ACHN (cell line): ENCODE measurements around the gene PDZD4.

ENCODE experiments used
- DNase-seq: peaks from one replicate; pipeline ENCODE4 v3.0.0-alpha.2; 2015
- in situ Hi-C: cut with HindIII; loops from 2 replicates; pipeline ENCODE4 v1.10.0; 2017; ENCODE audit warnings: low sequenced_read_pairs, low pct_ligation_motif_present, low pct_unique_long_range_greater_than_20kb

PDZD4 gene

DNA sequence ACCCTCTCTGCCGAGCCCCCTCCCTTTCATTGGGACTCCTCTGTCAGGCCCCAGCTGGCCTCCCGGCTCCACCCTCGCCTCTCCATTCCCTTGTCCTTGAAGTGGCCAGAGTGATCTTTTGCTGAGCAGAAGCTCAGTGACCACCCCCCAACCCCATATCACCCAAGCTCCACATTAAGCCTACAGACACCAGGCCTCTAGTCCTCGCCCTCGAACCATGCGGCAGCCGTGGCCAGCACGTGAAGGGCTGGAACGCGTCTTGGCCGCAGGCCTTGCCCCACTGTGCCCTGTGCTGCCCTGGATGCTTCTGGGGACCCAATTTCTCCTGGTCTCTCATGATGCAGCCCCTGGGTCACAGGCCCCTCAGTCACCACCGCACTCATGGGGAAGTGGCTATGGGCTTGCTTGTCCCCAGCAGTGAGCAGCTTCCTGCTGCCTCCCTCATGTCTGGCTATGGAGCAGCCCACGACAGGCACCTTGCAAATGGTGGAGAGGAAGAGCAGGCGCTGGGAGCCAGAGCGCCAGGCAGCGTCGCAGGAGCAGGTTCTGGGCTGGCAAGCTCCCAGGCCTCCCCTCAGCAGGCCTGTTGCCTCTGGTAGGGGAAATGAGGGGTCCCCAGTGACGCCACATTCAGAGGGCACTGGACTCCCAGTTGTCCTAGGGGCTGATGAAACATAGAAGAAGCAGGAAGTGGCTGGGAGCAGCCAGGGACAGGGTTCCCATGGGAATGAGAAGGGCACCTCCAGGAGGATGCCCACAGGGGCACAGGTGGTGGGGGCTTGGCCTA lies 50.3 kb downstream of the PDZD4 start:
- DNase-seq = no peak
- in situ Hi-C loops = no loop called here

DNA sequence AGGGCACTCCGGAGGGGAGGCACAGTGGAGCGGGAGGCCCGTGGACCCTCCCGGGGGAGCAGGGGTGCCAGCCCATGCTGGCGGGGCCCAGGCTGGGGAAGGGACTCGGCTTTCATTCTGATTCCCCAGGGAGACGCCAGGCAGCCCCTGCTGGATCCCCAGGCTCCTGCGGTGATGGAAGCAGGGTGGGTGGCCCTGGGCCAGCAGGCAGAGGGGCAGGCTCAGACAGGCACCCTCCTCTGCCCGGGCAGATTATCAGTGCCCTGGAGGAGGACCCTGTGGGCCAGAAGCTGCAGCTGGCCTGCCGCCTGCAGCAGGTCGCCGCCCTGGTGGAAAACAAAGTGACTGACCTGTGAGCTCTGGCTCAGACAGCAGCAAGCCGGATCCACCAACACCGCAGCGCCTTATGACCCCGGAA lies 51.7 kb downstream of the PDZD4 start:
- in situ Hi-C loops = no loop called here
- no peak for DNase-seq

DNA sequence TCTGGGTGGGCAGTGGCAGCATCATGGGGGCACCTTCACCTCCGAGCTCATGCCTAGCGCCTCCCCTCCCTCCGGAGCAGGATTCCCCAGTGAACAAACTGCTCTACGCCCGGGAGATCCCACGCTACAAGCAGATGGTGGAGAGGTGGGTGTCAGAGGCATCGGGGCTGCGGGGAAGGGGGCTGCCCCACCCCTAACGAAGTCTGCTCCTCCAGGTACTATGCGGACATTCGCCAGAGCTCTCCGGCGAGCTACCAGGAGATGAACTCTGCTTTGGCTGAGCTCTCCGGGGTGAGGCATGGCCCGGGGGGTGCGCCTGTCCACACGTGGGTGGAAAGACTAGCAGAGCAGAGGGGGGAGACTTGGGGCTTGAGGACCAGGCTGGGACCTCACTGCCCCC lies 52.2 kb downstream of the PDZD4 start:
- in situ Hi-C loops = no loop called here
- no peak for DNase-seq

DNA sequence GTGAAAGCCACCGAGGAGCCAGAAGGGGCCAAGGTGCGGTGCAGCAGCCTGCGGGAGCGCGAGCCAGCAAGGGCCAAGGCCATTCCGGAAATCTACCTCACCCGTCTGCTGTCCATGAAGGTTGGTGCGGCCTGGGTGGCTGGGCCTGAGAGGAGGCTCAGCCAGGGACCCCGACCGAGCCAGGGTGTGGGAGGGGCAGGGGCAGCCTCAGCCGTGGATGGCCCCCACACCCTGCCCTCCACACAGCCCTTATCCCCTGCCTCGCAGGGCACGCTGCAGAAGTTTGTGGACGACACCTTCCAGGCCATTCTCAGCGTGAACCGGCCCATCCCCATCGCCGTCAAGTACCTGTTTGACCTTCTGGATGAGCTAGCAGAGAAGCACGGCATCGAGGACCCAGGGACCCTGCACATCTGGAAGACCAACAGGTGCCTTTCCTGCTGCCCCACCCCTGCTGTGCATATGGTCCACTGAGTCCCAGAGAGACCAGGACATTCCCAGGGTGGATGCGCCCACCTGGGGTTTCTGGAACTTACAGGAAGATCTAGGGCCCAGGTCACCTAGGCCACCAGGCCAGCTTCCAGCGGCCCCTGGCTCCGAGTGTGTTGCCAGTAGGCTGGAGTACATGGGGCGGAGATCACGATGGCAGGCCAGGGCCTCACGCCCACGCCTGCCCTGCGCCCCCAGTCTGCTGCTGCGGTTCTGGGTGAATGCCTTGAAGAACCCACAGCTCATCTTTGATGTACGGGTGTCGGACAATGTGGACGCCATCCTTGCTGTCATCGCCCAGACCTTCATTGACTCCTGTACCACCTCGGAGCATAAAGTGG lies 52.9 kb downstream of the PDZD4 start:
- no peak for DNase-seq
- in situ Hi-C loops = no loop called here

DNA sequence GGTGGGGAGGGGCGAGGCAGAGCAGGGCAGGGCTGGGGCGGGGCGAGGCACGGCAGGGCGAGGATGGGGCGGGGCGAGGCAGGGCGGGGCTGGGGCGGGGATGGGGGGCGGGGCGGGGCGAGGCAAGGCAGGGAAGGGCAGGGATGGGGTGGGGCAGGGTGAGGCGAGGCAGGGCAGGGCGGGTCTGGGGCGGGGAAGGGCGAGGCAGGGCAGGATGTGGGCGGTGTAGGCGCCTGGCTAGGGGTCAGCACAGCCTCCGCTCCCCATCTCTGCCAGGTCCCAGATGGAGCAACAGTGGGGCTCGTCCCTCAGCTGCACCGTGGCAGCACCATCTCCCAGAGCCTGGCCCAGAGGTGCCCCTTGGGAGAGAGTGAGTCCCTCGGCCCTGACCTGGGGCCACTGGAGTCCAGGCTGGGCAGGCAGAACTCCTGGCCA lies 53.7 kb downstream of the PDZD4 start:
- in situ Hi-C loops = no loop called here
- no peak for DNase-seq

DNA sequence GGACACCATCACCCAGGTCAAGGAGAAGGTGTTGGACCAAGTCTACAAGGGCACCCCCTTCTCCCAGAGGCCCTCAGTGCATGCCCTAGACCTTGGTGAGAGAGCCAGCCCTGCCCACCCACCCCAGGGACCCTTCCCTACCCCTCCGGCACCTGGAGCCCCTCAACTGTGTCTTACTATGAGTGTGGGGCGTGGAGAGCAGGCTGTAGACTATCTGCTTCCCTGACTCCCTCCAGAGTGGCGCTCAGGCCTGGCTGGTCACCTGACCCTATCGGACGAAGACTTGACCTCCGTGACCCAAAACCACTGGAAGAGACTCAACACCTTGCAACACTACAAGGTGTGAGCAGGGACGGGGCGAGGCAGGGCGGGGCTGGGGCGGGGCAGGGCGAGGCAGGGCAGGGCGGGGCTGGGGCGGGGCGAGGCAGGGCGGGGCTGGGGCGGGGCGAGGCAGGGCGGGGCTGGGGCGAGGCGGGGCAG lies 54.2 kb downstream of the PDZD4 start:
- in situ Hi-C loops = no loop called here
- no peak for DNase-seq

DNA sequence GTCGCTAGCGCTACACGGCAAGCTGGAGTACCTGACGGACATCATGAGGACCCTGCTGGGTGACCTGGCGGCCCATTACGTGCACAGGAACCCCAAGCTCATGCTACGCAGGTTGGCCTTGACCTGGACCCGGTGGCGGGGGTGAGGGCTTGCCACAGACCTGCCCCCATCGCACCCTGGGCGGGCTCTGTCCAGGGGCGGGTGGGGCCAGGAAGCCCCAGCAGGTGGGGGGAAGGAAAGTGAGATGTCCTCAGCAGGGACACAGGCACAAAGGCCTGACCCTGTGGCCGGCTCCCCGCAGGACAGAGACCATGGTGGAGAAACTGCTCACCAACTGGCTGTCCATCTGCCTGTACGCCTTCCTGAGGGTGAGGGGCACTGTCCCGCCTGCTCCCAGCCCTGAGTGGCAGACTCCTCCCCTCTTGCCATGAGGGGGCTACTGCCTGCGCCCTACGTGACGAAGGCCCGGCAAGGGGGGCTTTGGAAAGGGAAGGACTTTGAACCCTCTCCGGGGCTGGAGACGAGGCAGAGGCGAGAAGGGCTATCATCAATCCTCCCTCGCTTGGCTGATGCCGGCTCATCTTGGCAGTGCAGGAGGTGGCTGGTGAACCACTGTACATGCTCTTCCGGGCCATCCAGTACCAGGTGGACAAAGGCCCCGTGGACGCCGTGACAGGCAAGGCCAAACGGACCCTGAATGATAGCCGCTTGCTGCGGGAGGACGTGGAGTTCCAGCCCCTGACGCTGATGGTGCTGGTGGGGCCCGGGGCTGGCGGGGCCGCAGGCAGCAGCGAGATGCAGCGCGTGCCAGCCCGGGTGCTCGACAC lies 54.8 kb downstream of the PDZD4 start:
- in situ Hi-C loops = no loop called here
- DNase-seq = no peak

DNA sequence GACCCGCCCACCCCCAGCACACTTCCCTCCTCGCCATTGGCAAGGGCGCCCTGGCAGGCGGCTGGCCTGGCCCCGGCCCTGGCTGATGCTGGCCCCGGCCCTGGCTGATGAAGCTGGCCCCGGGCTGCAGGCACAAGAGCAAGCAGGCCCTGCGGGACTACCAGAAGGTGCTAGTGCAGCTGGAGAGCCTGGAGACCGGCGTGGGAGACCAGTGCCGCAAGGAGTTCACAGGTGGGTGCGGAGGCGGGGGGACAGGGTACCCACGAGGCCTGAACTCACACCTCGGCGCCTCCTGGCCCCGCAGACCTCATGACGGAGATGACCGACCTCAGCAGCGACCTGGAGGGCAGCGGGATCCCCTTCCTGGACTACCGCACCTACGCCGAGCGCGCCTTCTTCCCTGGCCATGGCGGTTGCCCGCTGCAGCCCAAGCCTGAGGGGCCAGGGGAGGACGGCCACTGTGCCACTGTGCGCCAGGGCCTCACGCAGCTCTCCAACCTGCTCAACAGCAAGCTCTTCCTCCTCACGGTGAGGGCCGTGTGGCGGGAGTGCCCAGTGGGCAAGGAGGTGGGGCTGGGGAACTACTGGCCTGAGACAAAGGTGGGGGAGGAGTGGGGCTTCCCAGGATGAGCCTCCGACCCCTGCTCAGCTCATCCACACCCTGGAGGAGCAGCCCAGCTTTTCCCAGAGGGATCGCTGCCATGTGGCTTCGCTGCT lies 55.6 kb downstream of the PDZD4 start:
- no peak for DNase-seq
- in situ Hi-C loops = no loop called here

DNA sequence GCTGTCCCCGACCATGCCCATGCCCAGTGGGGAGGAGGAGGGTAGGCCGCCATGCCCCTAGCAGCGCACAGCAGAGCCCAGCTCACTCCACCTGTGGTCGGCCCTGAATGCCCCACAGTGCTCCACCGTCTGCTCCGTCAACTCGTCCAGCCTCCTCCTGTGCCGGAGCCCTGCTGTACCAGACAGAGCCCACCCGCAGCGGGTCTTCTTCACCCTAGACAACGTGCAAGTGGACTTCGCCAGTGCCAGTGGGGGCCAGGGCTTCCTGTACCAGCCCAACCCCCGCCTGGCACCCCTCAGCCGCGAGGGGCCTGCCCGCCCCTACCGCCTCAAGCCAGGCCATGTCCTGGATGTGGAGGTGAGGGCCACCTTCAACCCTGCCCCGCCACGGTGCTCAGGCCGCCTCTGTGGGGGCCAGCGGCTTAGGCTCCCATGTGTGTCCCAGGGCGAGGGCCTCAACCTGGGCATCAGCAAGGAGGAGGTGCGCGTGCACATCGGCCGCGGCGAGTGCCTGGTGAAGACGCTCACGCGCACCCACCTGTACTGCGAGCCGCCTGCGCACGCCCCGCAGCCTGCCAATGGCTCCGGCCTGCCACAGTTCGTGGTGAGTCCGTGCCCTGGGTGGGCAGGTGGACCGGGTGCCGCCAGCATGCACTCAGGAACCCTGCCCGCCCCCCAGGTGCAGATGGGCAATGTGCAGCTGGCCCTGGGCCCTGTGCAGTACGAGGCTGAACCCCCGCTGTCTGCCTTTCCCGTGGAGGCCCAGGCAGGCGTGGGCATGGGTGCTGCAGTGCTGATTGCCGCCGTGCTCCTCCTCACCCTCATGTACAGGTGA lies 56.4 kb downstream of the PDZD4 start:
- no peak for DNase-seq
- in situ Hi-C loops = no loop called here

DNA sequence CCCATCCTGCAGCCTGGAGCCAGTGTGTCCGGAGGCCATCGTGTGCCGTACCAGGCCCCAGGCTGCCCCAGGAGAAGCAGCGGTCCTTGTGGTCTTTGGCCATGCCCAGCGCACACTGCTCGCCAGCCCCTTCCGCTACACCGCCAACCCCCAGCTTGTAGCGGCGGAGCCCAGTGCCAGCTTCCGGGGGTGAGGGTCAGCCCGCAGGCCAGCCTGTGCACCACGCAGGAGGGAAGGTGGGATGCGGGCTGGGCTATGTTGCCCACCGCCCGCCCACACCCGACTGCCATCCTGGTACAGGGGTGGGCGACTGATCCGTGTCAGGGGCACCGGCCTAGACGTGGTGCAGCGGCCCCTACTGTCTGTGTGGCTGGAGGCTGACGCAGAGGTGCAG lies 57.1 kb downstream of the PDZD4 start:
- in situ Hi-C loops = no loop called here

DNA sequence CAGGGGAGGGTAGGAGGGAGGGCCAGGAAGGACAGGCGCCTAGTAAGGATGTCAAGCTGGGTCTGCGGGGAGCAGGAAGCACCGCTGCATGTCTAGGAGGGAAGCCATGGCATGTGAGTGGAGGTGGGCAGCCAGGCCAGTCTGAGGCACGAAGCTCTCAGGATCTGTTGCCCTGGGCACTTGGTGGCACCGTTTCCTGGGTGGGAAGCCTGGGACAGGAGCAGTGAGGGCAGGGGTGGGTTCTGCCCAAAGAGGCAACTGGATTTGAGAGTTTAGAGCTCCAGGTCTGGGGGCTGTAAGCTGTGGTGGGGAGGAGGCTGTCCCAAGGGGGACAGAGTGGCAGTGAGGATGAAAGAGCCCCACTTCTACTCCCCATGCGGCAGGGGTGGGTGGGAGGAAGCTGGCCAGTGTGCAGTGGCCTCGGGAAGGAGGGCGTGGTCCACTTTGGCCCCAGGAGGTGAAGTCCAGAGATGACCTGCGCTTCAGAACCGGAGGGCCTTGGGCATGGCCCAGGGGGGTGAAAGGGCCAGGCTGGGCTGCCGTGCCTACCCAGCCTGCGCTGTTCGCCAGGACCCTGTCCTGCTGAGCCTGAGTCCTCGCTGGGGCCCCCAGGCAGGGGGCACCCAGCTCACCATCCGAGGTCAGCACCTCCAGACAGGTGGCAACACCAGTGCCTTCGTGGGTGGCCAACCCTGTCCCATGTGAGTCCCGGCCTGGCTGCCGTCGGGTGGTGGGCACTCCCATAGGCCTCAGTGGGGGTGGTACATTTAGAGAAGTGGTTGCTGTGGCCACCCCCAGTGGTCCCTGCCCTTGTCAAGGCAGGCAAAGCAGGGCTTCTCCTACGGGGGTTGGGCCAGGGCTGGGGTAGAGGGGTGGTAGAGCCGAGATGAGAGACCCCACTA lies 57.8 kb downstream of the PDZD4 start:
- DNase-seq = no peak
- in situ Hi-C loops = no loop called here

More for the DNA sequence above, 57.1 kb downstream of the PDZD4 start:
- no peak for DNase-seq

DNA sequence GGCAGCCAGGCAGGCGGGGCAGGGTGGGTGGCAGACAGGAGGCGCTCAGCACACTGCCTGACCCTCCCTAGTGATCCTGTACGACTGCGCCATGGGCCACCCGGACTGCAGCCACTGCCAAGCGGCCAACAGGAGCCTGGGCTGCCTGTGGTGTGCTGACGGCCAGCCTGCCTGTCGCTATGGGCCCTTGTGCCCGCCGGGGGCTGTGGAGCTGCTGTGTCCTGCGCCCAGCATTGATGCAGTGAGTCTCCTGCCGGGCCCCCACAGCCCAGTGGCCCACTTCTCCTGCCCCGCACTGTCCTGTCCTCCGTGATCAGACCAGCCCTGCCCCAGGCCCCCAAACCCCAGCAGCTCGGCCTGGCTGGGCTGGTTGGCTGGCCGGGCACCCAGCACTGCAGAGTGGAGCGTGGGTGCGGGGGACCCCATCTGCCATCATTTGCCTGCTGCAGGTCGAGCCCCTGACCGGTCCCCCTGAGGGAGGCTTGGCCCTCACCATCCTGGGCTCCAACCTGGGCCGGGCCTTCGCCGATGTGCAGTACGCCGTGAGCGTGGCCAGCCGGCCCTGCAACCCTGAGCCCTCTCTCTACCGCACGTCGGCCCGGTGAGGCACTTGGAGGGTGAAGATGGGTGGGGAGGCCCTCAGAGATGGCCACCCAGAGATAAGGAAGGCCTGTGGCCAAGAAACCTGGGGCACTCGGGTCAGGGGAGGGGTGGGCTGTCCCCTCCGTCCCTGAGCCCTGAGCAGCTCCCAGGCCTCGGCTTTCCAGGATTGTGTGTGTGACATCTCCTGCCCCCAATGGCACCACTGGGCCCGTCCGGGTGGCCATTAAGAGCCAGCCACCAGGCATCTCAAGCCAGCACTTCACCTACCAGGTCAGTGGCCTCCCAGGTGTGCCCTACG lies 58.7 kb downstream of the PDZD4 start:
- in situ Hi-C loops = no loop called here
- no peak for DNase-seq

DNA sequence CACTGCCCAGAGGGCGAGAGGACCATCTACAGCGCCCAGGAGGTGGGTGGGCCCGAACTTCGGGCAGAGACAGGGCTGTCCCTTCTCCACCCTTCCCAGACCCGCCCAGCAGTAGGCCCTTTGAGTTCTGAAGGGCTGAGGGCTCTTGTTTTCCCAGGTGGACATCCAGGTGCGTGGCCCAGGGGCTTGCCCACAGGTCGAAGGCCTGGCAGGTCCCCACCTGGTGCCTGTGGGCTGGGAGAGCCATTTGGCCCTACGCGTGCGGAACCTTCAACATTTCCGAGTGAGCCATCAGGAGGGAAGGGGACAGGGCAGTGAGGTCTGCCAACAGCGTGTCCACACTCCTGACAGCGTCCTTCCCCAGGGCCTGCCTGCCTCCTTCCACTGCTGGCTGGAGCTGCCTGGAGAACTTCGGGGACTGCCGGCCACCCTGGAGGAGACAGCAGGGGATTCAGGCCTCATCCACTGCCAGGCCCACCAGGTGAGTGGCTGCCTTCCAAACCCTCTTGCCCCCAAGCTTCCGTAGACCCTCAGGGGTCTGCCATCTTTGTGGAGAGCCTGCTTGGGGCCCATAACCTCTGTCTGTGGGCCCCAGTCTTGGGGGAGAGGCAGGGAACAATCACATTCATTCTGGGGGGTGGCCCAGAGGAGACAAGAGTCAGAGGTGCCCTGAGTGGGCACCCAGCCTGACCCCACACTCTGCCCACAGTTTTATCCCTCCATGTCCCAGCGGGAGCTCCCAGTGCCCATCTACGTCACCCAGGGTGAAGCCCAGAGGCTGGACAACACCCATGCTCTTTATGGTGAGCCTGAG lies 59.5 kb downstream of the PDZD4 start:
- in situ Hi-C loops = no loop called here
- DNase-seq = no peak

DNA sequence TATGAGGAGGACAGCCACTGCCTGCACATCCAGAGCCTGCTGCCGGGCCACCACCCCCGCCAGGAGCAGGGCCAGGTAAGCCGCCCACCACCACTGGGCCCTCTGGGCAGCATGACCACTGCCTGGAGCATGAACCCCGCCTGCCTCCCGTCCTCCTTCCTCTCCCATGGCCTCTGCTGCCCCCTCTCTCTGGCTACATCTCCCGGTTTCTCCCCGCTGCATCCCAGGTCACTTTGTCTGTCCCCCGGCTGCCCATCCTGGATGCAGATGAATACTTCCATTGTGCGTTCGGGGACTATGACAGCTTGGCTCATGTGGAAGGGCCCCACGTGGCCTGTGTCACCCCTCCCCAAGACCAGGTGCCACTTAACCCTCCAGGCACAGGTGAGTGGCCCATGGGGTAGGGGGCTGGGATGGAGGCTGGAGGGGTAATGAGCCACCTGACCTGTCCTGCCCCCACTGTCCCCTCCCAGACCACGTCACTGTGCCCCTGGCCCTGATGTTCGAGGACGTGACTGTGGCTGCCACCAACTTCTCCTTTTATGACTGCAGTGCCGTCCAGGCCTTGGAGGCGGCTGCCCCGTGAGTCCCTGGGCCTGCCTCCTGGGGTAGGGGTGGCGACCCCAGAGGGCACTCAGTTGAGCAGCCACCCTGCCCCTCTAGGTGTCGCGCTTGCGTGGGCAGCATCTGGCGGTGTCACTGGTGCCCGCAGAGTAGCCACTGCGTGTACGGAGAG lies 60.3 kb downstream of the PDZD4 start:
- in situ Hi-C loops = no loop called here
- DNase-seq = no peak
